ENCODE results near the gene KRT7.

KRT7 gene

GRCh38 chr12:52220477-52220876, 12.6 kb upstream of the KRT7 start:
- no peak for DNase-seq (ENCODE audit: low read depth)

GRCh38 chr12:52221070-52221781, 11.8 kb upstream of the KRT7 start:
- DNase-seq (ENCODE audit: low read depth), result no peak
- no peak overlapping the region for H3K4me3 ChIP-seq (ENCODE audit: low read length)
- TF ChIP-seq CTCF (conservative IDR thresholded peaks at IDR 0.05; ENCODE audit: low read length), result no peak

More at GRCh38 chr12:52220477-52220876, 12.6 kb upstream of the KRT7 start:
- H3K4me3 ChIP-seq (ENCODE audit: low read length), result no peak overlapping the region
- TF ChIP-seq CTCF (conservative IDR thresholded peaks at IDR 0.05; ENCODE audit: low read length), result no peak

- no peak overlapping the region for H3K4me3 ChIP-seq (ENCODE audit: low read length)
- peak; percentile 50 for TF ChIP-seq CTCF (conservative IDR thresholded peaks at IDR 0.05; ENCODE audit: low read length)
- peak; percentile 51 for DNase-seq (ENCODE audit: low read depth)
Measured at GRCh38 chr12:52221912-52222457, 11.1 kb upstream of the KRT7 start.

GRCh38 chr12:52222692-52223091, 10.4 kb upstream of the KRT7 start:
- DNase-seq (ENCODE audit: low read depth), result no peak
- H3K4me3 ChIP-seq (ENCODE audit: low read length), result no peak overlapping the region
- TF ChIP-seq CTCF (conservative IDR thresholded peaks at IDR 0.05; ENCODE audit: low read length), result no peak

GRCh38 chr12:52223406-52224039, 9.5 kb upstream of the KRT7 start:
- no peak overlapping the region for H3K4me3 ChIP-seq (ENCODE audit: low read length)
- no peak for DNase-seq (ENCODE audit: low read depth)
- TF ChIP-seq CTCF (conservative IDR thresholded peaks at IDR 0.05; ENCODE audit: low read length), result no peak

GRCh38 chr12:52224151-52224550, 8.9 kb upstream of the KRT7 start:
- TF ChIP-seq CTCF (conservative IDR thresholded peaks at IDR 0.05; ENCODE audit: low read length), result no peak
- peak; percentile 63 for DNase-seq (ENCODE audit: low read depth)
- no peak overlapping the region for H3K4me3 ChIP-seq (ENCODE audit: low read length)

GRCh38 chr12:52225752-52226151, 7.3 kb upstream of the KRT7 start:
- TF ChIP-seq CTCF (conservative IDR thresholded peaks at IDR 0.05; ENCODE audit: low read length), result no peak

More at GRCh38 chr12:52225752-52226151, 7.3 kb upstream of the KRT7 start:
- DNase-seq (ENCODE audit: low read depth), result no peak
- no peak overlapping the region for H3K4me3 ChIP-seq (ENCODE audit: low read length)
